Right ventricle myocardium superior (tissue), 1 donor: ENCODE measurements around the gene SLC7A1. TPM values are rescaled to one million over a fixed set of nuclear protein-coding genes. Genes with fewer than 3 reads are reported as not detected.

Source experiments
- ATAC-seq: fragments of 200-7000 bp; cut with Tn5 transposase; one replicate; pipeline ENCODE4 v1.9.1; 2020; ENCODE audit warnings: mild to moderate bottlenecking; ENCODE audit not compliant: poor library complexity
- DNase-seq: peaks from one replicate; pipeline ENCODE4 v3.0.0-alpha.2; 2020
- intact Hi-C: fragments of 100-400 bp; cut with DNase I; formaldehyde crosslinking; loops from one replicate; pipeline ENCODE4 v1.11.2; 2022
- total RNA-seq: library from RNA; stranded (reverse); fragmentation: NEBNext Ultra II Directional; extraction: Animal tissue kit (Norgen Biotek cat#: 25700); gene quantifications from one replicate; pipeline ENCODE4 v1.2.1, GENCODE V29; 2021
- donor health status: DM: no; HTN: yes; CAD: no; lungs with severe emphysema.

The SLC7A1 gene
- total RNA-seq, 1 donor from 2014 or later = 14.2 TPM

DNA sequence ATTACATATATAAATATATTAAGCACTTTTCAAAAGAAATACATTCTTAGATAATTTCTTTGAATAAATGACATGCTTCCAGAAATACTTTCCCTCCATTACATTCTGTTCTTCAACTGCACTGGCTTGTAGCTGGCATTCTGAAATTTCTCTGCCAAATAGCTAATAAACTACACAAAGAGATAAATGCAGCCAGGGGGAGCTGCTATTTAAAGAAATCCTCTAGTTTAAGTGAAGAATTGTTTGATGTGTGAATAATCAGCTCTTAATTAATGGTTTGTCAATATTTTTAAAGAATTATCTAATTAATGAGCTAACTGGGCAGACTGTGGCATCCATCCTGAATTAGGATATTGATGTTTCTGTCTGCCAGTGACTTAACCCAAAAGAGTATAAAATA lies 30.7 kb downstream of the SLC7A1 start:
- intact Hi-C loops = no loop called here
- DNase-seq = no peak
- no peak for ATAC-seq

DNA sequence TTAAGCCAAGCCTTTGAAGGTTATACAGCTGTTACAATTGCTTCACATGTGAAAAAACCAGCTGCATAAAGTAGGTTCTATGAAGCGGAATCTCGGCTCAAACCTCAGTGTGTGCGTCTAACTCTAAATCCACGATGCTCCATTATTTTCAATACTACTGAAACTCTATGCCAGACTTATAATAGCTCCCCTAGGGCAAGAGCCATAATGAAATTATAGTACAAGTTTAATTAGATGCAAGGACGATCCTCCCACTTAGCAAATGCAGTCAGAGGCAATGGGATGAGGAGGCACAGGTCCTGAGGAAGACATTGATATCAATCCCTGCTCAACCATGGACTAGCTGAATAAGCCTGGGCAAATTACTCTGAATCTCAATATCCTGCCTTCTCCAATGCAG lies 31.1 kb downstream of the SLC7A1 start:
- intact Hi-C loops = no loop called here
- no peak for DNase-seq
- ATAC-seq = no peak

DNA sequence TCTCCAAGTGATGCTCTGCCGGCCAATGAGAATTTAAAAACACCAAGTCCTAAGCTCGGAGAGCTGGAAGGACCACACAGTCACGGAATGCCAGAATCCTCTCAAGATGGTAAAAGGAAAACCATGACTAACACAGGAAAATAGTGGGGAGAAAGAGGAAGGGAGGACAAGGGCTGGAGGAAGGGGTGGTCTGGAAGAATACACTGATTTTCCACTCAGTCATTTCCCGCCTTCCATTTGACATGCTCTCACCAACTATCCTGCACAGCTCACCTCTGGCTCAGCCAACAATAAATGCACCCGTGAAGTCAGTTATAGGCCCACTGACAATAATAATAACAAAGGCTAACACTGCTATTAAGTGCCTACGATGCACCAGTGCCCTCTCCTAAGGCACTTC lies 31.5 kb downstream of the SLC7A1 start:
- ATAC-seq (no peak), DNase-seq (no peak)
- intact Hi-C loops = no loop called here

DNA sequence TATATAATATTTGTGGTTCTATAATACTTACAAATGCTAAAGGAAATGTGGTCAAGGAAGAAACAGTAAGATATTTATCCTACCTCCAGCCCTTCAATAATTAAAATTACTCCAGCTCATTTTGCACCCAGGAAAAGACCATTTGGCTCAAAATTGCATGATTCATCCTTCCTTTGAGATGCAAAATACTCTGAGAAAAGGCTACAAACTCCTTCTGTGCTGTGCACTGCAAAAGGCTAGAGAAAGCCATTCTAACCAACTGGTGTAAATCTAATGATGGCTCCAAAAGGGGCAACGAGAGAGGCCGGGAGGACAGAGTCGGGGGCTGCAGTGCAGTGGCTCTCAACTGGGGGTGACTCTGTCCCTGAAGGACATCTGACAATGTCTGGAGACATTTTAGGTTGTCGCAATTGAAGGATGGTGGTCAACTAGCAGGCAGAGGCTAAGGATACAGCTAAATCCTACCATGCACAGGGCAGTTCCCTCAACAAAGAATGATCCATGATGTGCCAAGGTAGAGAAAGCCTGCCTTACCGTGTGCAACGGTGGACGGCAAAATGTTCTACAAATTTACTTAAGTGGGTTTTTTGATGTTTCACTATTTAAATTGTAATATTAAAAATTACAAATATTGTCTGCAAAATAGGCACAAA lies 32.6 kb downstream of the SLC7A1 start:
- DNase-seq = no peak
- no peak for ATAC-seq
- intact Hi-C loops = no loop called here

DNA sequence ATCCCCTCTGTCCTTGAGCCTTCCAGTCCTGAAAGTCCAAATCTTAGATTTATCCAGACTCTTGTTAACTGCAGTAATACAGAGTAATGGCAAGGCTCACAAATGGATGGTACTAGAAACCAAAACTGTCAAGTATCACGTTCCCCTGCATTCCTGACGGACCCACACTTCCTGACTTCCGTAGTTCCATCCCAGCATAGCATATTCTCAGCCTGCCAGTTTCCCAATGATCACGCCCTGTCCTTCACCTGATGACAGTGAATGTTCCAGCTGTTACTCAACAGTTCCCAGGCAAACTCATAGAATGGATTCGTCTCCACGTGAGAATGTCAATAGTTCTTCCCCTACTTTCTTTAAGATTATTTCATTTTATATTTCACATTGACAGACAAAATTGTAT lies 33.6 kb downstream of the SLC7A1 start:
- ATAC-seq (no peak), DNase-seq (no peak)
- intact Hi-C loops = no loop called here

DNA sequence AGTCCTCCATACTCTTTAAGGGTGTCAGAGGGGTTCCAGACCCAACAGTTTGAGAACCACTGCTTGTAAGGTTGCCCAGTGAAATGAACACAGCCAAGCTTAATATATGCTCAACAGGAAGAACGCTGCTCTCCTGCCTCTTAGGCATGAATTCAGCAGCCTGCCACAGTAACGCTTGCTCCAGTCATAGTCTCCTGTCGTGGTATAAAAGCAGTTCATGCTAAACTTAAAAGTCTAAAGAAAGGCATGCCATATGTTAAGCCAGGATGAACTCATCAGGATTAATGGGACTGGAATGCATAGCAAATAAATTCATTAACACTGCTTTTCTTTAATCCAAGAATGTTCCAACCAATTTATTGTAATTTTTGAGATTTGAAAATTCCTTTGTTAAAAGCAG lies 38.7 kb downstream of the SLC7A1 start:
- DNase-seq (no peak), ATAC-seq (no peak)
- intact Hi-C loops = no loop called here

DNA sequence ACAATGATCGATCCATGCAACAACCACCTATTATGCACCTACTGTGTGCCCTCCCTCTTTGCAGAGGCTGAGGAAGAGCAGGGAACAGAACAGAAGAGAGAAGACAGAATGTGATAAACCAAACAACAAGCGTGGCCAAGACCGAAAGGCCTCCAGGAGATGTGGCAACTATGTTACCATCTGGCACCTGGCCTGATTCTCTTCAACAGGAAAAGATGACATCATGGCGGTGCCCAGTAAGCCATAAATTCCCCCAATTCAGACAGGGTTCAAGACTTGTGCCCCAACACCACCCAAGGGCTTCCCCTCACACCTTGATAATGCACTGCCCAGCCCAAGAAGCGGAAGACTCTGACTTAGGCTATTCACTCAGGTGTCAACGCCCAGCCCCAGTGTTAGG lies 44.3 kb downstream of the SLC7A1 start:
- no peak for DNase-seq
- intact Hi-C loops = no loop called here
- no peak for ATAC-seq

DNA sequence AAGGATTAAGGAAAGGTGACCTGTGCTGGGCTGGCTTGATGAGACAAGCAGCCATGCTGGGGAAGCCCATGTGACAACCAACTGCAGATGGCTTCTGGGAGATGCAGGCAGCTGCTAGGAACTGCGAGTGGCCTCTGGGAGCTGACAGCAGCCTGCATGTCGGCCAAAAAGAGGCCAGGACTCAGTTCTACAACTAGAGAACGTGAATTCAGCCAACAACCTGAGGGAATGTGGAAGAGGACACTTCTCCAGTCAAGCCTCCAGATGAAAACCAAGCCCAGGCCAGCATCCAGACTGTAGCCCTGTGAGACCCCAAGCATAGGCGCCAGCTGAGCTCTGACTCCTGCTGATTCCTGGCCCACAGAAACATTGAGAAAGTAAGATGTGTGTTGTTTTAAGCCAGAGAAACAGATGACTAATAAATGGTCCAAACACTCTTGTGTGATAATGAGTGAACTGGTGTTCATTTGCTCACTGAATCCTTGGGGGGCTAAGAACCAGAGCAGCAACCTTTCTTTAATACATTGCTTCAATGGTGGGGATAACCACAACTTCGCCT lies 45.0 kb downstream of the SLC7A1 start:
- ATAC-seq = no peak
- no peak for DNase-seq
- intact Hi-C loops = no loop called here

DNA sequence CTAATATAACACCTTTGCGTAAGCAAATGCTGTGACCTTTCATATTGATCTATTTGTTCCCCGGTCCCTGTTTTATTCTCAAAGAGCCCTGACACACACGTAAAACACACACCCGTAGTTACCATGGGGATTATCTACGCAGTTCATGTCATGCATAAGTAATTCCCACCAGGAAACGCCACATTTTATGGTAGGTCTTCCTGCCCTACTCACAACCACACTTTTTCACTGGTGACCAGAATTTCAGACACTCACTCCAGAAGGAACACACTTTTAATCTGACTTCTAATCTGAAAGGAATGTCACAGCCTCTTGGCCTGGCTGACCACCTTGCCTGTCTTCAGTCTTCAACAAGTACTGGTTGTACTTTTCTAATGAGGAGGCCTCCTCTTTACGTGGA lies 46.8 kb downstream of the SLC7A1 start:
- DNase-seq (no peak), ATAC-seq (peak; percentile 48)
- intact Hi-C loops = no loop called here

DNA sequence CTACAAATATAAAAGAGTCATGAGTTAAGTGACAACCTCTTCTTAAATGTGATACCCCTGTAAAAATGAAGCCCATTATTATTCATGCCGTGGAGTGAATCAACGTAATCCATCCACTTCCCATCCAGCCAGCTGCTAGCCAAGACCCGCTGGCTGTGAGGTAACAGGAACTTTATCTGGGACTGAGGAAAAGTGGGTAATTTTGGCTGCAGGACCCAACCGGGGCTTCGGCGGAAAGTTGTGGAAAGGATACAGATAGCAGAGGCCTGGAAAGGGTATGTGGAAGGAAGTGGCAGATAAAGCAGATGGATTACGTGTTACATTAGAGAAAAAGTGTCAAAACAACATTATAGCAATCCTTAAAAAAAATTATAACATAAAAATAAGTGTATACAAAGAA lies 48.3 kb downstream of the SLC7A1 start:
- ATAC-seq (no peak), DNase-seq (no peak)
- intact Hi-C loops = no loop called here

DNA sequence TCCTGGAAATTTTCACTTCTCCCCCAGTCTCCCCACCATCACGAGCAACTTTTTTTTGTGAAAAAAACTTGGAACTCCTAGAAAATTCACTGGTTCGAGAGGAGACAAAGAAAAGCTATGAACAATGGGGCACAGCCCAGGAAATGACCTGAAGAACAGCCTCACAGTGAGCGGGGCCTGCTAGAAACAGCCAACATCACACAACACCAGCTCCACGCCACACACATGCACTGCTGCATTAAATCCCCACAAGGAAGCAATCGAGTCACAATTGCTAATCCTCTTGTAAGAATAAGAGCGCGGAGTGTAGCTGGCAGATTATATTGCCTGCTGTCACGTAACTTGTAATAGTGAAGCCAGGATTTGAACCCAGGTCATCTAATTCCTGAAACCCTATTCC lies 48.8 kb downstream of the SLC7A1 start:
- DNase-seq (no peak), ATAC-seq (no peak)
- intact Hi-C loops = no loop called here

DNA sequence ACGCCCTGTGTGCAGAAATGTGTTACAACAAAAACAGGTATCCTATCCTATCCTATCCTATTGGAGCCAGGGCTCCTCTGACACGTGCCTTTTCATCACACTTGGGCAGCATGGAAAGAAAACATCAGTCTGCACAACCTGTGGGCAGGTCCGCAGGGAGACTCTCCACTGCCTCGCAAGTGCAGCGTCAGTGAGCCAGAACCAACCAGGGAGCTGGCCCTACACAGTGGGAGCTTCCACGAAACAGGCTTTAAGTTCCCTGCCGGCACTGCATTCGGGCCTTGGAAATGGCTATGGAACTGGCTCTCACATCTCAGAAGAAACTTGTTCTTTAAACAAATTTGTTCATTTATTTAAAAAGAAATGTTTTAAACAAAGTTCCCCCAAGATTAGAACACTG lies 49.5 kb downstream of the SLC7A1 start:
- intact Hi-C loops = no loop called here
- DNase-seq = no peak
- no peak for ATAC-seq

DNA sequence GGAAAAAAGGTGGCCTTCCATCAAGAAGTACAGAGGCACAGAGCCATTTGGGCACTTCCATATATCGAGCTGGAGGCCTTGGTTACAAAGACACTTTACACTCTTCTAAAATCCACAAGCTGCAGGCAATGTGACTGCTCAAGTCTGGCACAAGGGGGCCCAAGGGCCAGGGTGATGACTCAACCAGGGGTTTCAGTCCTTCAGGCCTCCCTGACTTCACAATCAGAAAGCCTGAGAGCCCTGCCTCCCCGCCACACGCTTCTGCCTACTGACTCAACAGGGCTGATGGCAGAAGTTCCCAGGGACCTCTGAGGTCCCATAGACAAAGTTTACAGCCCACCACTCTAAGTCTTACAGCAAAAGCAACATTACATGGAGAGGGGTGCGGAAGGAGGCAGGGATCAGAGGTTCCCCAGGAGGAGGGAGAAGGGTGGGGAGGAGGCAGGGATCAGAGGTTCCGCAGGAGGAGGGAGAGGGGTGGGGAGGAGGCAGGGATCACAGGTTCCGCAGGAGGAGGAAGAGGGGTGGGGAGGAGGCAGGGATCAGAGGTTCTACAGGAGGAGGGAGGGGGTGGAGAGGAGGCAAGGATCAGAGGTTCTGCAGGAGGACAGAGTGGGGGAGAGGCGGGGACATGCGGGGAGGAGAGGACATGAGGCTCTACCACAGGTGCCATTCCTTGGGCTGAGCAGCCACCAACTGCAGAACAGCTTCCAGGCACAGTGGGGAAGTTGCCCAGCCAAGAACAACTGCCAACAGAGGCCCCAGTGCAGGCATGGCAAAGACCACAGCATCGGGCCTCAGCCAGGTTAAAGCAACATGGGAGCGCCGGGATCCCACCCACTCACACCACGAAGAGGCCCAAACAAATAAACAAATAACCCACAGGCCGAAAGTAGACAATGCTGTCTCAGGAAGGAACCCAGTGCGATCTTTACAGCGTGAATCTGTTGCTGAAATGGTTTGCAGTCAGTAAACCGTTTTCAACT lies 52.0 kb downstream of the SLC7A1 start:
- intact Hi-C loops = no loop called here
- no peak for ATAC-seq
- no peak for DNase-seq

DNA sequence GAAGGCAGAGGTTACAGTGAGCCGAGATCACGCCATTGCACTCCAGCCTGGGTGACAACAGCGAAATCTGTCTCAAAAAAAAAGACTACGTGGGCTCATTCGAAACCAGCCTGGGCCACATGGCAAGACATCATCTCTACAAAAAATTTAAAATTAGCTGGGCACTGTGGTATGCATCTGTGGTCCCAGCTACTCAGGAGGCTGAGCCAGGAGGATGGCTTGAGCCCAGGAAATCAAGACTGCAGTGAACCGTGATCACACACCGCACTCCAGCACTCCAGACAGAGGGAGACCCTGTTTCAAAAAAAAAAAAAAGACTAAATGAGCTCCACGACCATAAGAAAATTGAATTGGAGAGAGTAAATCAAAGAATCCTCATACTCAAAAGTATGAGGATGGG lies 53.1 kb downstream of the SLC7A1 start:
- no peak for ATAC-seq
- intact Hi-C loops = no loop called here

DNA sequence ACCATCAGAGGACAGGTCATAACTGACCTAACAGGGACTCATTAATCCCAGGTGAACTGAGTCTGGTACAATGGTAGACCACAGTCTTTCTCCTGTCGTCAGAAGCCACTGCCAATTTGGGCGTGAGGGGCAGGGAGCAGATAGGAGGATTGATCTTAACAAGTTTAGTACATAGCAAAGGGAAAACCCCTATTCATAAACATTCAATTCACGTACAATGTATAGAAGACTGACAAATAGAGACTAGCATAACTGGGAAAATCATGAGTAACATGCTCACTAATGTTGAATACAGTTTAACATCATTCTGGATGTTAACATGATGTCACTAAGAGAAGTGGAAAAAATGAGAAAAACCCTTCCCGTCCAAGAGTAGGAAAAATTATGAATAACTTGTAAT lies 54.1 kb downstream of the SLC7A1 start:
- intact Hi-C loops = no loop called here
- DNase-seq (no peak), ATAC-seq (no peak)

More for the DNA sequence above, 53.1 kb downstream of the SLC7A1 start:
- DNase-seq = no peak

DNA sequence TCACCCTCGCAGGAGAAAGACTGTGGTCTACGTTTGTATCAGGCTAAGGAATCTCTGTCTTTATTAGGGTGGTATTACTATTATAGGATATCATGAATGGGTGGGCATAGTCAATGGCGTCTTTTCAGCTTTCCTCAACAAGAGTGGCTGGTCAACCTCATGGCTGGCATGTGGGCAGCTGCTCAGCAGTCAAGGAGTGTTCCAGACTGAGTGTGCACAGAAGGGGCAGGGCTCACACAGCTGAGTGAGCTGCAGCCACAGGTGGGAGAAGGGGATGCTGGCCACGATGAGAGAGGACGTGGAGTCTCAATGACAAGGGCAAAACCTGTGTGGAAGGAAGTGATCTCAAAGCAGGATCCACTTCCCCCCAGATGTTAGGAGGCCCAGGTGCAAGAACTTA lies 54.7 kb downstream of the SLC7A1 start:
- ATAC-seq (no peak), DNase-seq (no peak)
- intact Hi-C loops = no loop called here

DNA sequence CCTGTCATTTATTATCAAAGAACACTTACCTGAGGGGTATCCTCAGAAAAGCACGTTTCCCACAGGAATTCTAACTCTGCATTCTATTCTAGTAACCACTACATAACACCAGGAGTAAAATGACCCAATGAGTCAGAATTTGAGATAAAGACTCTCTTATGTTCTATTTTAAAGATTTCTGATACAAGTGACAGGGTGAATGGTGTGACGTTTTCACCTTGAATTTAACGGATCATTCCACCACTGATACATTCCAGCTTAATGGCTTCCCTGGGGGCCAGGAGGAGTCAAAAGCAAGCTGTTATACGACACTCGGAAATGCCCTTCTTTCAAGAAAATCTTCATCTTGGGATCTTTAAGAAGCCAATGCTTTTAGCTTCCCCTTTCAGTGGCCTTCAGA lies 55.2 kb downstream of the SLC7A1 start:
- no peak for ATAC-seq
- DNase-seq = no peak
- intact Hi-C loops = no loop called here

DNA sequence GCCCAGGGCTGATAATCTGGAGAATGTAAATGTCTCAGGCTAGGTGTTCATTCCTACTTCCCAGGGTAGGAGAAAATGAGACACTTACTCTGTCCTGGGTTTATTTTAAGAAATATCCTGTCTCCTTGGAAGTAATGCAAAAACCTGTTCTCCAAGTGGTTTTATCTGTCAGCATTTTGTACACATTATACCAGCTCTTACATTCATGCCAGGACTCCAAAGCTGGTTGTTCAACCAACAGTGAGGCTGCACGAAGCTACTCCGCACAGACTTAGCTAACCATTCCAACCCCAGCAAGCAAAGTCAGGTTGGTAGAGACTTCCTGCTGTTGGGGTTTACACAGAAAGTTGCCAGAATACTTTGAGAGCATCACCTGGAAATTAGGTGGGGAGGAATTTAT lies 55.6 kb downstream of the SLC7A1 start:
- intact Hi-C loops = no loop called here
- ATAC-seq (no peak), DNase-seq (no peak)

DNA sequence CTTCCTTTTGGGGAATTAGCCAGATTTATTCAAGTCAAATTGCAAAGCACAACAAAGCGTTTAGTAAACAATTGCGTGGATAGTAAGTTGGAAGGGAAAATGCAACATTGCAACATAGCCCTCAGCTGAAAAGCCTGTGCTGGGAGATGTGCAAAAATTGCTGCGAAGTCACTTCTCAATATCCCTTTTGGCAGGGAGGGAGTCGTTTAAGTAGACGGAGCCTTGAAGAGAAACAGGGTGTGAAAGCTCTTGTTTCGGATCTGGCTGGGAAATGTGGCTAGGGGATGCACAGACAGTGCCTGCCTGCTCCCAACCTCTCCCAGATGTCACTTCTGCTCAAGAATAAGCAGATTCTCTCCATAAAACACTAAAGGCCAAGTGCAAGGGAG lies 56.8 kb downstream of the SLC7A1 start:
- ATAC-seq (no peak), DNase-seq (no peak)
- intact Hi-C loops = no loop called here
